Cerebellar nuclear complex (tissue), 1 donor: ENCODE measurements around the gene NDUFAB1.
"Not testable (repeated sequence)": the region's sequence is repeated elsewhere in the genome, so short reads cannot be mapped to it uniquely, and the experiment has no call there.

ENCODE experiments used
- DNase-seq, 2 experiments: peaks; one replicate each; lab custom pipeline; 2025; lab: John Stamatoyannopoulos, UW

Gene NDUFAB1

DNA sequence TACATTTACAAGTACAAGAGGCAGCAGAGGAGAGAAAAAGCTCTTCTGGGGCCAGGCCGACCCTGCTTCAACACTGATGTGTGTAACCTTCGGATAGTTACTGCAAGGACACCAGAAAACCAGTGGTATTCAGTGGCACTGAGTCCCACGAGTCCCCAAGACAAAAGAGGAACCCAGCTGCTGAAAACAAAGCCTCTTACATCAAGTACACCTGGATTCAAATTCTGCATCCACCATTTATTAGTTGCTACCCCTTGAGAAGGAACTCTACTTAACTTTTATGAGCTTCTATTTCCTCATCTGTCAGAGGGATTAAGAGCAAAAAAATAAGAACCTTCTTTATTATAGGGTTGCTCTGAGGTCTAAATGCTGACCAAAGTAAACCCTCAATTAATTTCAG, 41.6 kb downstream of the NDUFAB1 start:
- no peak for DNase-seq

DNA sequence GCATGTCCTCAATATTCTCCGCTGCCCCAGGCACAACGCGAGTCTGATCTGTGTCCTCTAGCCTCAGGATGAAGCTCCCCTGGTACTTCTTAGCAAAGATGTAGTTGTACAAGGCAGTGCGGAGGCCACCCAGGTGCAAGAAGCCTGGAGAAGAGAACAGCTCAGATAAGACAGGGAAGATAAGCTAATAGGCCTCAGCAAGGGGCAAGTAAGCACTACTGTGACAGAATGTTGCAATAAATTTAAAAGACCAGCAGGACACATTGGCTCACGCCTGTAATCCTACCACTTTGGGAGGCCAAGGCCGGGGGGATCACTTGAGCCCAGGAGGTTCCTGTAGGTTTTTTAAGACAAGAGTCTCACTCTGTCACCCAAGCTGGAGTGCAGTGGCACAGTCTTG, 44.0 kb downstream of the NDUFAB1 start:
- DNase-seq, result no peak

DNA sequence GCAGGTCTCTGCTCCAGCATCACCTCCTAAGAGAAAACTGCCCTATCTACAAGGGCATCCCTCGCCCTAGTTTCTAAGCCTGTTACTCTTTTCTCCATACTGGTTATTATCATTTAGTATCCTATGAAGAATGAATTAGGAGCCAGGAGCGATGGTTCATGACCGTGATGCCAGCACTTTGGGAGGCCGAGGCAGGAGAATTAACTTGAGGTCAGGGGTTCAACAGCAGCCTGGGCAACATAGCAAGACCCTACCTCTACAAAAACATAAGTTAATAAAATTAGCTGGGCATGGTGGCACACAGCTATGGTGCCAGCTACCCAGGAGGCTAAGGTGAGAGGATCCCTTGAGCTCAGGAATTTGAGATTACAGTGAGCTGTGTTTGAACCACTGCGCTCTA, 46.2 kb downstream of the NDUFAB1 start:
- DNase-seq, result no peak

- DNase-seq, result no peak
These were observed 51.7 kb downstream of the NDUFAB1 start for GRCh38 chr16:23544436-23544835.

- not testable (repeated sequence) for DNase-seq
These were observed 55.3 kb downstream of the NDUFAB1 start for GRCh38 chr16:23540817-23541178.

DNA sequence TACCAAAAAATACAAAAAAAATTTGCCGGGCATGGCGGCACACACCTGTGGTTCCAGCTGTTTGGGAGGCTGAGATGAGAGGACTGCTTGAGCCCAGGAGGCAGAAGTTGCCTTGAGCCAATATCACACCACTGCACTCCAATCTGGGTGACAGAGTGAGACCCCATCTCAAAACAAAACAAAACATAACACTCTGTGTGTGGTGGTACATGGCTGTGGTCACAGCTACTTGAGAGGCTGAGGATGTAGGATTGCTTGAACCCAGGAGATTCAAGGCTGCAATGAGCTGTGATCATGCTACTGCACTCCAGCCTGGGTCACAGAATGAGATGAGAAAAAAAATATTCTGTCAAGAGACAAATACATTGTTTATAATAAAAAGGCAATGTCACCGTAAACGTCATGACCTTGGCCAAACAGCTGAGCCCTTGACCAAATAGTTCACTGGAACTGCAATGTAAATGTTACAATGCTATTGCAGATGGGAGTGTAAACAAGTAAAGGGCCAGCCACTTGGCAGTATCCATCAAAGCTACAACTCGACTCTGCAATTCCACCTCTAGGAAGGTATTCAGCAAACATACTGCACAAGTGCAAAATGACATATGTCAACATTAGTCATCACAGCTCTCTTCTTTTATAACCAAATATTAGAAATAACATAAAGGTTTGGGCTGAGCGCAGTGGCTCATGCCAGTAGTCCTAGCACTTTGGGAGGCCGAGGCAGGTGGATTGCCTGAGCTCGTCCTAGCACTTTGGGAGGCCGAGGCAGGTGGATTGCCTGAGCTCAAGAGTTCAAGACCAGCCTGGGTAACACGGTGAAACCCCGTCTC, 55.9 kb downstream of the NDUFAB1 start:
- DNase-seq, result no peak

- DNase-seq, result no peak
These were observed 57.2 kb downstream of the NDUFAB1 start for GRCh38 chr16:23538919-23539278.

DNA sequence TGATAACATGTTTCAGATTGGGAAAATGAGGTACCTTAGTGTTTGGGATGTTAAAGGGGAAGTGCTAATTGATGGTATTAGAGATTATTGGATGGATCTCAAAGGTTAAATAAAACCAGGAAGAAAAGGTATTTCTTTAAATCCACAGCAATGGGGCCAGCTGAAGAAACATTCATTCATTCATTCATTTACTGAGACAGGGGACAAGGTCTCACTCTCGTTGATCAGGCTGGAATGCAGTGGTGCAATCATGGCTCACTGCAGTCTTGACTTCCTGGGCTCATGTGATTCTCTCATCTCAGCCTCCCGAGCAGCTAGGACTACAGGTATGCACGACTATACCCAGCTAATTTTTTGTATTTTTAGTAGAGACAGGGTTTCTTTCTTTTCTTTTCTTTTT, 58.7 kb downstream of the NDUFAB1 start:
- DNase-seq, result no peak

- no peak for DNase-seq
These were observed 60.2 kb downstream of the NDUFAB1 start for GRCh38 chr16:23535901-23536300.

DNA sequence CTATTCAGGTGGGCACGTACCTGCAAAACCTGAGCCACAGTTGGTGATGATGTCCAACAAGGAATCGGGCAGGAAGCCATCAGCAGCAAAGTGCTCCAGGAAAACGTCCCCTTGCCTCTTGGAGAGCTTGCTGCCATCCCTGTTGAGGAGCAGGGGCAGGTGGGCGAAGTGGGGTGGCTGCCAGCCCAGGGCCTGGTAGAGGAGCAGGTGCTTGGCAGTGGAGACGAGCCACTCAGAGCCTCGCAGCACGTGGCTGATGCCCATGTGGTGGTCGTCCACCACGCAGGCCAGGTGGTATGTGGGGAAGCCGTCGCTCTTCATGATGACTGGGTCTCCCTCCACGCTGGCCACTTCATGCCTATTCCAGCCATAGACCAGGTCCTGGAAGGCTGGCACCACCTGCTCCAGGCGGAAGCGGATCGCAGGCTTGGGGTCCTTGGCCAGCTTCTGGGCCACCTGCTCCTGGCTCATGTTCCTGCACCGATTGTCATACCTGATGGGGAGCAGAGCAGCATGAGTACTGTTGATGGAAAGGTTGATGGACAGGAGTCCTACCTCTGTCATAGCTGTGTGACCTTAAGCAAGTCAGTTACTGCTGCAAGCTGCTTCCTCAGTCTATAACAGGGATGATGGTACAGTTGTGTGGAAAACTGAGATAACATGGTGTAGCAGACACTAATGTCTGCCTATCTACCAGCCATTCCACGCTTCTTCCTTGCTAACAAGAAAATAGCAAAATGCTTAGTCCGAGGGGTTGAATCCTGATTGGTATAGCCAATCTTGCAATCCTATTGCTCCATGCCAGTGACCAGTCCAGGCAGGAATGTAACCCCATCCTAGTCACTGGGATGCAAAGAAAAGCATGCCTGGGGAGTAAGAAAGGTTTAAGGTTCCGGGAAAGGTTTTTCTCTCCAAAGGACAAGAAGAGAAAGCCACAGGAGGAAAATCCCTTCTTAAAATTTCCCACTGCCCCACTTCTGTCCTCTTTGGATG, 61.0 kb downstream of the NDUFAB1 start:
- peak in 1 of 2 experiments; percentile 44 for DNase-seq

GRCh38 chr16:23532448-23532847, 63.7 kb downstream of the NDUFAB1 start:
- no peak for DNase-seq
